K562 (cell line): ENCODE results near the gene PIP5K1B. TPM values are rescaled to one million over a fixed set of nuclear protein-coding genes. Genes with fewer than 3 reads are reported as not detected.
A peak's percentile ranks its signal among the peaks of the same experiment; 100 is the strongest.

Experiments used
- ATAC-seq: fragments of 200-7000 bp; cut with Tn5 transposase; 3 replicates; pipeline ENCODE4 v1.9.1; 2020; ENCODE audit warnings: moderate library complexity
- BruUV-seq: library from RNA; stranded (reverse); fragments of 400-500 nt; replicated peaks from 2 replicates; lab custom pipeline; 2021; lab: Mats Ljungman, UMichigan
- CTCF ChIA-PET: fragments of 300-600 bp; formaldehyde crosslinking; extraction: SDS; loops from one replicate; lab custom pipeline; 2021; ENCODE audit warnings: low intra/inter-chr PET ratio; lab: Yijun Ruan, JAX
- POLR2A ChIA-PET: fragments of 300-600, 350-650 bp; sonication (Branson Sonifier 250); formaldehyde crosslinking; extraction: SDS; loops from one replicate; lab custom pipeline; 2021; ENCODE audit warnings: antibody characterized with exemption, inconsistent platforms; lab: Yijun Ruan, JAX
- DNase-seq, 4 experiments: peaks; one replicate each; pipeline versions ENCODE4 v3.0.0 to v3.0.0-alpha.2; 2011 to 2018; ENCODE audit warnings: low spot score in 3 of 4, mixed read lengths in 3 of 4; ENCODE audit errors: extremely low read depth in 1 of 4
- FAIRE-seq: peaks from 2 replicates; lab custom pipeline; 2011; peaks lifted over from hg19 to GRCh38; lab: Jason Lieb, UNC
- H2AFZ ChIP-seq: 2 replicates; pipeline ENCODE4 v1.6.0; 2011; ENCODE audit warnings: low read depth, low read length, control low read depth, inconsistent platforms
- H3K27ac ChIP-seq: fragments of 200-600 bp; 3 replicates; pipeline ENCODE4 v1.8.0; 2011; ENCODE audit warnings: low read depth, mild to moderate bottlenecking, control low read depth, inconsistent platforms, low read length, moderate library complexity, mixed read lengths; ENCODE audit errors: extremely low read depth
- H3K27me3 ChIP-seq, 2 experiments: fragments of 300-600 bp in 1 of 2; 2 replicates in 1 of 2; 3 replicates in 1 of 2; pipeline versions ENCODE4 v1.6.0 to v1.8.0; 2011; ENCODE audit warnings: inconsistent platforms in 2 of 2, low read length in 2 of 2, mild to moderate bottlenecking in 1 of 2, mixed read lengths in 1 of 2, moderate library complexity in 1 of 2; ENCODE audit not compliant: control insufficient read depth in 2 of 2, insufficient read depth in 2 of 2
- H3K36me3 ChIP-seq: fragments of 300-600 bp; 3 replicates; pipeline ENCODE4 v1.8.0; 2011; ENCODE audit warnings: mild to moderate bottlenecking, low read length, inconsistent platforms; ENCODE audit not compliant: control insufficient read depth, insufficient read depth
- H3K4me1 ChIP-seq, 2 experiments: fragments of 200-600 bp in 1 of 2; replicated peaks in 1 of 2; 2 replicates in 1 of 2; 3 replicates in 1 of 2; pipeline versions ENCODE4 v1.5.1 to v1.8.0; 2011; ENCODE audit warnings: inconsistent platforms in 2 of 2, low read length in 2 of 2, mild to moderate bottlenecking in 1 of 2, mixed read lengths in 1 of 2, moderate library complexity in 1 of 2; ENCODE audit not compliant: control insufficient read depth in 2 of 2, insufficient read depth in 2 of 2
- H3K4me2 ChIP-seq: 2 replicates; pipeline ENCODE4 v1.6.1; 2011; ENCODE audit warnings: low read length, control low read depth, inconsistent platforms, mixed read lengths; ENCODE audit not compliant: insufficient read depth
- H3K4me3 ChIP-seq: fragments of 200-600 bp; sonication (generic), shearing (Covaris generic); 2 replicates; pipeline ENCODE4 v1.5.1; 2016; ENCODE audit warnings: control low read depth, inconsistent platforms
- H3K79me2 ChIP-seq: fragments of 200-600 bp; 3 replicates; pipeline ENCODE4 v1.8.0; 2011; ENCODE audit warnings: low read length, inconsistent platforms; ENCODE audit not compliant: control insufficient read depth, insufficient read depth
- H3K9ac ChIP-seq, 2 experiments: 2 replicates each; pipeline versions ENCODE4 v1.6.0 to v1.6.1; 2011; ENCODE audit warnings: low read depth in 2 of 2, low read length in 2 of 2, control low read depth in 1 of 2, inconsistent platforms in 1 of 2, mild to moderate bottlenecking in 1 of 2, mixed read lengths in 1 of 2; ENCODE audit not compliant: insufficient read depth in 1 of 2
- H3K9me1 ChIP-seq: one replicate; pipeline ENCODE4 v1.6.0; 2011; ENCODE audit warnings: inconsistent platforms, mild to moderate bottlenecking, low read length, moderate library complexity; ENCODE audit not compliant: control insufficient read depth, insufficient read depth
- H3K9me3 ChIP-seq: replicated peaks from 2 replicates; pipeline ENCODE4 v1.5.1; 2011; ENCODE audit warnings: low read depth, low read length, inconsistent platforms; ENCODE audit not compliant: control insufficient read depth, insufficient read depth
- H4K20me1 ChIP-seq: replicated peaks from 2 replicates; pipeline ENCODE4 v1.6.1; 2011; ENCODE audit warnings: low read length, inconsistent platforms, mixed read lengths; ENCODE audit not compliant: control insufficient read depth, insufficient read depth
- CREM ChIP-seq: IDR thresholded peaks from 2 replicates; pipeline ENCODE4 v1.6.1; 2014; ENCODE audit warnings: antibody characterized with exemption, low read depth
- ETS2 ChIP-seq: IDR thresholded peaks from 2 replicates; pipeline ENCODE4 v1.6.1; 2016; ENCODE audit warnings: borderline replicate concordance, missing genetic modification characterization, mild to moderate bottlenecking, moderate library complexity, missing compliant biosample characterization; ENCODE audit not compliant: poor library complexity, severe bottlenecking
- RAD21 ChIP-seq, 2 experiments: fragments of 250-450 bp in 1 of 2; fragments of 450-650 bp in 1 of 2; sonication (Bioruptor Pico) in 1 of 2; formaldehyde crosslinking in 1 of 2; IDR thresholded peaks in 1 of 2; conservative IDR thresholded peaks in 1 of 2; 2 replicates each; pipeline versions ENCODE4 v1.4.0 to v1.8.0; 2020 to 2022; ENCODE audit warnings: mild to moderate bottlenecking in 2 of 2, moderate library complexity in 1 of 2
- REST ChIP-seq, 2 experiments: fragments of 450-650 bp; formaldehyde crosslinking in 1 of 2; IDR thresholded peaks; 2 replicates each; pipeline versions ENCODE4 v1.4.0 to v1.6.1; 2014 to 2020; ENCODE audit warnings: mild to moderate bottlenecking in 2 of 2, borderline replicate concordance in 1 of 2, low read depth in 1 of 2
- SMC3 ChIP-seq: conservative IDR thresholded peaks from 2 replicates; pipeline ENCODE4 v1.6.1; 2011; ENCODE audit warnings: low read depth, low read length, improper control_type of control experiment; ENCODE audit not compliant: insufficient read depth
- ZNF143 ChIP-seq: sonication (generic); formaldehyde crosslinking; IDR thresholded peaks from 2 replicates; pipeline ENCODE4 v1.9.0; 2022; ENCODE audit warnings: mild to moderate bottlenecking, missing genetic modification reagents
- ZNF311 ChIP-seq: fragments of 250-450 bp; sonication (Bioruptor Pico); IDR thresholded peaks from 2 replicates; pipeline ENCODE4 v1.4.0; 2020; ENCODE audit warnings: mild to moderate bottlenecking, moderate library complexity
- ZSCAN32 ChIP-seq: fragments of 450-650 bp; formaldehyde crosslinking; IDR thresholded peaks from 2 replicates; pipeline ENCODE4 v1.4.0; 2020; ENCODE audit warnings: mild to moderate bottlenecking, moderate library complexity
- WGBS: fragments of 100-300 bp; shearing (Covaris generic); methylation state at CpG from one replicate; pipeline ENCODE4 v1.1.6; 2016; ENCODE audit warnings: low coverage, mixed read lengths; ENCODE audit not compliant: insufficient coverage; ENCODE audit errors: missing lambda C conversion rate; 5-methylcytosine and 5-hydroxymethylcytosine counted together
- in situ Hi-C: fragments of 300-500 bp; cut with MboI; formaldehyde crosslinking; loops from 4 replicates; pipeline ENCODE4 v1.15.0; 2018; ENCODE audit warnings: inconsistent platforms, mixed read lengths
- intact Hi-C: fragments of 100-400 bp; cut with micrococcal nuclease; formaldehyde crosslinking; loops from 2 replicates; pipeline ENCODE4 v1.14.2; 2022
- polyA plus RNA-seq, 8 experiments: library from polyadenylated mRNA; depleted of rRNA in 4 of 8; stranded (reverse) in 5 of 8; unstranded in 3 of 8; fragments of >200 nt; fragmentation: Nextera tagmentation in 2 of 8; fragmentation: Illumina TruSeq in 1 of 8; extraction: Ambion mirVana in 2 of 8; extraction: Trizol in 1 of 8; gene quantifications; 2 replicates each; pipeline versions ENCODE4 v1.2.1 to v1.2.3, GENCODE V29; 2011 to 2014; ENCODE audit warnings: inconsistent platforms in 1 of 8, missing spikeins in 1 of 8
- total RNA-seq, 7 experiments: library from RNA; depleted of rRNA in 6 of 7; stranded (reverse); fragments of >200 nt in 6 of 7; fragmentation: Illumina TruSeq in 2 of 7; extraction: Trizol in 2 of 7; gene quantifications; 2 replicates each; pipeline versions ENCODE4 v1.2.1 to v1.2.3, GENCODE V29; 2011 to 2021; ENCODE audit warnings: low replicate concordance in 1 of 7
- TF ChIP-seq, protein P1 (sequence below), 3 experiments: IDR thresholded peaks in 2 of 3; conservative IDR thresholded peaks in 1 of 3; 2 replicates each; pipeline ENCODE4 v1.5.1; 2011 to 2012; ENCODE audit warnings: low read length in 3 of 3, mild to moderate bottlenecking in 3 of 3, control low read depth in 2 of 3, improper control_type of control experiment in 1 of 3, inconsistent platforms in 1 of 3, low read depth in 1 of 3, mixed read lengths in 1 of 3, moderate library complexity in 1 of 3; ENCODE audit not compliant: insufficient read depth in 2 of 3

The PIP5K1B gene
- total and polyA plus RNA-seq, 9 of the 15 experiments (the other 6 are each of a cell fraction or from before 2014, with no cell fraction given): 3.1 to 12.9 (median 7.4) TPM

DNA sequence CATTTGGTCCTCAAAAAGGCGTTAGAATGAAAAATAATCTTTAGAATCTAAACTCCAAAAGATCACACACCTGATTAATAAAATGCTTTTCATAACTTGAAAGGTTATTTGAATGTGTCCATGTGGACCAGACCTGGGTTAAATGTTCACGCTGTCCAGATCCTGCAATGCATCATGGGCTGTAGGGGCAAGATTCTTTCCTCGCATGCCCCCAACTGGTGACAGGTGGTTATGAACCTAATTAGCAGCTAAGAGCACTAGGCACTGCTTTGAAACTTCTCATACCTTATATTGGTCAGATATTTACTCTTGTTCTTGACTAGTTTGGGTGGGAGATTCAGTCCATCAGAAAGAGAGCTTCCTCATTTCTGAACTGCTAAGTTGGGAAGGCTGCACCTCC is 19.3 kb upstream of the PIP5K1B start:
- H3K27ac ChIP-seq: no peak overlapping the region
- H3K36me3 ChIP-seq: no peaks in the 10 kb centered on the region
- peaks cover 0 to 5% of the 10 kb centered on the region in 2 experiments; a peak in 2 of 5 replicates for H3K4me1 ChIP-seq
- no peaks in the 10 kb centered on the region for H3K79me2 ChIP-seq
- no peaks in the 10 kb centered on the region for H3K9me1 ChIP-seq
- no peak overlapping the region for H3K4me2 ChIP-seq
- no peaks in the 10 kb centered on the region for H4K20me1 ChIP-seq
- WGBS: 0% methylated on average over 3 of the region's 3 CpGs
- CTCF ChIA-PET: interaction anchor here (1.5 kb wide), 1 partner anchor 101 kb away, joined by 8 read pairs; no protein-coding TSS in a partner anchor
- H3K27me3 ChIP-seq: no peaks in the 10 kb centered on the region
- in situ Hi-C loops: loop anchor here (5.0 kb wide), 1 partner anchor 103 kb away; no protein-coding TSS in a partner anchor
- ATAC-seq: peak; percentile 99
- no peaks in the 10 kb centered on the region for H3K9me3 ChIP-seq
- DNase-seq: peak; percentile 67 to 69 (median 68)
- POLR2A ChIA-PET: interaction anchor here (0.7 to 1.2 kb wide), 2 partner anchors 10 to 13 kb away, joined by 3 read pairs; no protein-coding TSS in a partner anchor
- FAIRE-seq: peak; percentile 97
- no TSS peak for BruUV-seq
- H3K9ac ChIP-seq: no peak overlapping the region
- H2AFZ ChIP-seq: peak overlapping the region; percentile 44; the same call in 1 of the 2 replicates
- intact Hi-C loops: loop anchor here (1.0 kb wide), 1 partner anchor 101 kb away; no protein-coding TSS in a partner anchor
- H3K4me3 ChIP-seq: no peak overlapping the region
- 0 out of 2 replicates have a peak, but pooled peaks have one; percentile 24 for TF ChIP-seq SMC3
- 0 out of 2 replicates have a peak, but pooled peaks have one; percentile 12 for TF ChIP-seq CREM
- no peak for TF ChIP-seq ZSCAN32 (CRISPR knock-in tag)
- peak; percentile 79 for TF ChIP-seq ZNF143 (CRISPR knock-in tag)
- TF ChIP-seq REST (IDR thresholded peaks at IDR 0.05; ENCODE audit: borderline replicate concordance): peak; percentile 68; the same call in 1 of the 2 replicates
- TF ChIP-seq REST (CRISPR knock-in tag; IDR thresholded peaks at IDR 0.05; ENCODE audit: low read depth): no peak
- TF ChIP-seq ETS2: no peak
- TF ChIP-seq, protein P1, sequence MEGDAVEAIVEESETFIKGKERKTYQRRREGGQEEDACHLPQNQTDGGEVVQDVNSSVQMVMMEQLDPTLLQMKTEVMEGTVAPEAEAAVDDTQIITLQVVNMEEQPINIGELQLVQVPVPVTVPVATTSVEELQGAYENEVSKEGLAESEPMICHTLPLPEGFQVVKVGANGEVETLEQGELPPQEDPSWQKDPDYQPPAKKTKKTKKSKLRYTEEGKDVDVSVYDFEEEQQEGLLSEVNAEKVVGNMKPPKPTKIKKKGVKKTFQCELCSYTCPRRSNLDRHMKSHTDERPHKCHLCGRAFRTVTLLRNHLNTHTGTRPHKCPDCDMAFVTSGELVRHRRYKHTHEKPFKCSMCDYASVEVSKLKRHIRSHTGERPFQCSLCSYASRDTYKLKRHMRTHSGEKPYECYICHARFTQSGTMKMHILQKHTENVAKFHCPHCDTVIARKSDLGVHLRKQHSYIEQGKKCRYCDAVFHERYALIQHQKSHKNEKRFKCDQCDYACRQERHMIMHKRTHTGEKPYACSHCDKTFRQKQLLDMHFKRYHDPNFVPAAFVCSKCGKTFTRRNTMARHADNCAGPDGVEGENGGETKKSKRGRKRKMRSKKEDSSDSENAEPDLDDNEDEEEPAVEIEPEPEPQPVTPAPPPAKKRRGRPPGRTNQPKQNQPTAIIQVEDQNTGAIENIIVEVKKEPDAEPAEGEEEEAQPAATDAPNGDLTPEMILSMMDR (IDR thresholded peaks at IDR 0.05 in 2 of 3, conservative IDR thresholded peaks at IDR 0.05 in 1 of 3; ENCODE audit: insufficient read depth in 2 of 3, low read depth in 1 of 3, low read length in 3 of 3): peak; percentile 72 to 78 (median 73)
- no peak for TF ChIP-seq ZNF311 (CRISPR knock-in tag)
- peak; percentile 68 to 78 for TF ChIP-seq RAD21 (CRISPR knock-in tag; conservative IDR thresholded peaks at IDR 0.05 in 1 of 2, IDR thresholded peaks at IDR 0.05 in 1 of 2)
